Calu3 (cell line): ENCODE data around the gene TBC1D21. TPM values are rescaled to one million over a fixed set of nuclear protein-coding genes. Genes with fewer than 3 reads are reported as not detected.

ENCODE experiments used
- Bru-seq: library from RNA; stranded (reverse); fragments of 400-500 nt; gene quantifications from one replicate; lab custom pipeline; 2021; lab: Mats Ljungman, UMichigan
- BruChase-seq, 2 experiments: library from RNA; stranded (reverse); fragments of 400-500 nt; gene quantifications; one replicate each; lab custom pipeline; 2021; lab: Mats Ljungman, UMichigan
- BruUV-seq: library from RNA; stranded (reverse); fragments of 400-500 nt; replicated peaks from 2 replicates; lab custom pipeline; 2021; lab: Mats Ljungman, UMichigan
- CTCF ChIA-PET: fragments of 300-600 bp; sonication (Branson Sonifier 250); formaldehyde crosslinking; loops from one replicate; lab custom pipeline; 2022; ENCODE audit warnings: antibody characterized with exemption; lab: Charles Lee
- DNase-seq: peaks from one replicate; pipeline ENCODE4 v3.0.0; 2022
- H3K27ac Mint-ChIP-seq: one replicate; pipeline ENCODE4 v1.8.0; 2022; ENCODE audit warnings: mixed read lengths; ENCODE audit not compliant: unreplicated experiment
- H3K27me3 Mint-ChIP-seq: one replicate; pipeline ENCODE4 v1.8.0; 2022; ENCODE audit warnings: mixed read lengths; ENCODE audit not compliant: unreplicated experiment
- H3K36me3 Mint-ChIP-seq: one replicate; pipeline ENCODE4 v1.8.0; 2022; ENCODE audit warnings: mild to moderate bottlenecking, moderate library complexity, mixed read lengths; ENCODE audit not compliant: insufficient read depth, unreplicated experiment
- H3K4me1 Mint-ChIP-seq: one replicate; pipeline ENCODE4 v1.8.0; 2022; ENCODE audit warnings: mild to moderate bottlenecking, low read depth, mixed read lengths; ENCODE audit not compliant: unreplicated experiment
- H3K4me3 Mint-ChIP-seq: one replicate; pipeline ENCODE4 v1.8.0; 2022; ENCODE audit warnings: mild to moderate bottlenecking, low read depth, moderate library complexity, mixed read lengths; ENCODE audit not compliant: unreplicated experiment
- H3K9me3 Mint-ChIP-seq: one replicate; pipeline ENCODE4 v1.8.0; 2022; ENCODE audit warnings: low read depth, mixed read lengths; ENCODE audit not compliant: unreplicated experiment
- intact Hi-C: fragments of 100-400 bp; cut with micrococcal nuclease; formaldehyde crosslinking; loops from one replicate; pipeline ENCODE4 v1.10.0; 2022; ENCODE audit not compliant: unreplicated experiment
- long read RNA-seq: library from polyadenylated mRNA; stranded (forward); transcript quantifications from one replicate; pipeline ENCODE4 v2.0.0, GENCODE V29; 2022
- total RNA-seq: library from RNA; stranded (reverse); gene quantifications from 2 replicates; pipeline ENCODE4 v1.2.3, GENCODE V29; 2022
- TF ChIP-seq, protein P1 (sequence below): fragments of 200-600 bp; IDR thresholded peaks from one replicate; pipeline ENCODE4 v1.8.0; 2022; ENCODE audit warnings: antibody characterized with exemption; ENCODE audit not compliant: unreplicated experiment

Gene TBC1D21, protein sequence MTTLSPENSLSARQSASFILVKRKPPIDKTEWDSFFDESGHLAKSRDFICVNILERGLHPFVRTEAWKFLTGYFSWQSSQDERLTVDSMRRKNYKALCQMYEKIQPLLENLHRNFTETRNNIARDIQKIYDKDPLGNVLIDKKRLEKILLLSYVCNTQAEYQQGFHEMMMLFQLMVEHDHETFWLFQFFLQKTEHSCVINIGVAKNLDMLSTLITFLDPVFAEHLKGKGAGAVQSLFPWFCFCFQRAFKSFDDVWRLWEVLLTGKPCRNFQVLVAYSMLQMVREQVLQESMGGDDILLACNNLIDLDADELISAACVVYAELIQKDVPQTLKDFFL
- total RNA-seq (not detected in 2 replicates), Bru-seq, nascent RNA (not detected), BruChase-seq, experiment 1, labeled RNA remaining after a 6-hour chase (not detected), BruChase-seq, experiment 2, labeled RNA remaining after a 2-hour chase (not detected)
- long read RNA-seq, result 0 reads

DNA sequence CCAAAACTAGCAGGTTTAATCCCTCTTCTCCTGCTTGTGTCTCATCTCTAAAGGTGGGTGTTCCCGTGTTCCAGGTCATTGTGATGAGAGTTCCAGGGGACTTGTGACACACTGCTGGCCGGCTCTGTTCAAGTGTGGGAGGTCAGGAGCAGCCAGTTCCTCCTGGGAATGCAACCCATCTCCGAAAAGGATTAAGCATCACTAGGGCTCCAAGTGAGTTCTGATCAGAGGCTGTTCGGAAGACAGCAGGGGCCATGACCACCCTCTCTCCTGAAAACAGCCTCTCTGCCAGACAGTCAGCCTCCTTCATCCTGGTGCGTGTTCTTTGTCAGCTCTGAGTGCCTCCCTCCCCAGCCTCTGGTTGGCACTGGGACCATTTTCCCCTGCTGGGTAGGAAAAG is at the start of gene TBC1D21:
Gene TBC1D21 (plus strand): TSS at position 109 of the 400 bp plus-strand sequence. CDS start 146 bp downstream, at position 255.
- H3K27ac Mint-ChIP-seq, result no peak within 1 kb of the TSS
- no peak within 1 kb of the TSS for H3K4me3 Mint-ChIP-seq
- CTCF ChIA-PET, result interaction anchor here (0.8 to 1.2 kb wide), 4 partner anchors 33 to 92 kb away, joined by 4 to 12 read pairs (median 8); no protein-coding TSS in a partner anchor
- H3K36me3 Mint-ChIP-seq, result no peaks in the 10 kb centered on the region
- intact Hi-C loops, result no loop called here
- H3K27me3 Mint-ChIP-seq, result peaks cover 100% of the 10 kb centered on the region
- TF ChIP-seq, protein P1, sequence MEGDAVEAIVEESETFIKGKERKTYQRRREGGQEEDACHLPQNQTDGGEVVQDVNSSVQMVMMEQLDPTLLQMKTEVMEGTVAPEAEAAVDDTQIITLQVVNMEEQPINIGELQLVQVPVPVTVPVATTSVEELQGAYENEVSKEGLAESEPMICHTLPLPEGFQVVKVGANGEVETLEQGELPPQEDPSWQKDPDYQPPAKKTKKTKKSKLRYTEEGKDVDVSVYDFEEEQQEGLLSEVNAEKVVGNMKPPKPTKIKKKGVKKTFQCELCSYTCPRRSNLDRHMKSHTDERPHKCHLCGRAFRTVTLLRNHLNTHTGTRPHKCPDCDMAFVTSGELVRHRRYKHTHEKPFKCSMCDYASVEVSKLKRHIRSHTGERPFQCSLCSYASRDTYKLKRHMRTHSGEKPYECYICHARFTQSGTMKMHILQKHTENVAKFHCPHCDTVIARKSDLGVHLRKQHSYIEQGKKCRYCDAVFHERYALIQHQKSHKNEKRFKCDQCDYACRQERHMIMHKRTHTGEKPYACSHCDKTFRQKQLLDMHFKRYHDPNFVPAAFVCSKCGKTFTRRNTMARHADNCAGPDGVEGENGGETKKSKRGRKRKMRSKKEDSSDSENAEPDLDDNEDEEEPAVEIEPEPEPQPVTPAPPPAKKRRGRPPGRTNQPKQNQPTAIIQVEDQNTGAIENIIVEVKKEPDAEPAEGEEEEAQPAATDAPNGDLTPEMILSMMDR, result no peak
- no TSS peak for BruUV-seq
- H3K9me3 Mint-ChIP-seq, result peaks cover 3% of the 10 kb centered on the region
- no peak for DNase-seq
- peaks cover 8% of the 10 kb centered on the region for H3K4me1 Mint-ChIP-seq

DNA sequence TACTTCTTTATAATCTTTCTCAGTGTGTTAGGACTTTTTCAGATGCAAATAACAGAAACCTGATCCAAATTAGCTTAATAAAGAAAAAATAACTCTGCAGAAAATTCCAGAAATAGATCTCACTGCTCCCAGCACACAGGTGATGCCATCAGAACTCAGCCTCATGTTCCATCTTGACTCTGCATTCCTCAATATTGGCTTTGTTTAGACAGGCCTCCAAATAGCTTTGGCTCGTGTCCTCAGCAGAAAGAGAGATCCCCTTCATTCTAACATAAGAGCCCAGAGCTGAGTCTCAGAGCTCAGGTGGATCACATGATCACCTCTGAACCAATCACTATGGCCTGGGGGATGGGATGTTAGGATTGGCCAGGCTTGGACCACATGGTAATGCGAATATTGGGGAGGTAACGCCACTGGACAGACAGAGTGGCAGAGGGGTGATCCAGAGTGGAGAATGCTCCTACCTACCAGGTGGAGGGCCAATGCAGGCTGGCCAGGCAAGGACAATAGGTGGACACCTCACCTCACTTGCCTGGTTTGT is 46.6 kb upstream of the TBC1D21 start:
- H3K9me3 Mint-ChIP-seq, result no peaks in the 10 kb centered on the region
- DNase-seq, result no peak
- no peaks in the 10 kb centered on the region for H3K36me3 Mint-ChIP-seq
- no TSS peak for BruUV-seq
- no peak overlapping the region for H3K4me3 Mint-ChIP-seq
- H3K27me3 Mint-ChIP-seq, result peaks cover 93% of the 10 kb centered on the region
- no peak overlapping the region for H3K27ac Mint-ChIP-seq
- intact Hi-C loops, result no loop called here
- TF ChIP-seq, protein P1, result no peak
- no peaks in the 10 kb centered on the region for H3K4me1 Mint-ChIP-seq
- CTCF ChIA-PET, result no interaction called here

DNA sequence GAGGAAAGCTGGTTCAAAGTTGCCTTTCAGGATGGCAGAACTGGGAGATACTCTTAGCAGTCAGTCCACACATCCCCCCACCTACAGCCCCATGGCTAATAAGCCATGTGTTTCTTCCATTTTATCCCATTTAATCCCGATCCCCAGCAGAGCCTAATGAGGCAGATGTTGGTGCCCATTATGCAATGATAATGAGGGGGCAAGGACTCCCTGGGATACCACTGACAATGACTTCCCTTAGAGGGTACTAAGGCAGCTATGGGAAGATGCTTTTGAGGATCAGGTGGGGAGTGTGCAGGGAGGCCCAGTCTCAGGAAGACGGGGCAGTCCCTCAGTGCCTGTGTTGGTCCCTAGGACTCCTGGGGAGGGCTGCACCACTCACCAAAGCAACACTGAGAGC is 43.8 kb upstream of the TBC1D21 start:
- peaks cover 100% of the 10 kb centered on the region for H3K27me3 Mint-ChIP-seq
- no peak overlapping the region for H3K27ac Mint-ChIP-seq
- no peaks in the 10 kb centered on the region for H3K36me3 Mint-ChIP-seq
- no peaks in the 10 kb centered on the region for H3K9me3 Mint-ChIP-seq
- TF ChIP-seq, protein P1, result no peak
- no peak overlapping the region for H3K4me3 Mint-ChIP-seq
- H3K4me1 Mint-ChIP-seq, result no peaks in the 10 kb centered on the region
- intact Hi-C loops, result no loop called here
- no peak for DNase-seq
- CTCF ChIA-PET, result interaction anchor here (0.6 kb wide), 1 partner anchor 1198 kb away, joined by 3 read pairs; no protein-coding TSS in a partner anchor
- no TSS peak for BruUV-seq

DNA sequence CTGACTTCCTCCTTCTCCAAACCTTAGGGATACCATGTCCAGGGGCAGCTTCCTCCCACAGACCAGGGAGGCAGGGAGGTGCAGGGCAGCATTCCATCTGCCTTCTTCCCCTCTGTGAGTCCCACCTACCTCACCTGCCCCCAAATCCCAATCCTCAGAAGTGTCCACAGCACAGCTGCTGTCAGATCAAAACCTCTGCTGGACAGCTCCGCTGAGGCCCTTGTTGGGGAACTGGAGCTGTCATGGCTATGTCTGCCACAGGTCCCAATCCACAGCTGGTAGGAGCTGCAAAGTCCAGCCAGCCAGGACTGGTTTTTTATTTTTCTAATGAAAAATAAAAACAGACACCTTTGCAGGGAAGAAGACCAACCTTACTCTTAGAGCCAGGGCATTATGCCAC is 40.7 kb upstream of the TBC1D21 start:
- Mint-ChIP-seq H3K4me3 (no peak overlapping the region), H3K9me3 (no peaks in the 10 kb centered on the region), H3K27me3 (peaks cover 100% of the 10 kb centered on the region), H3K4me1 (no peaks in the 10 kb centered on the region), H3K27ac (no peak overlapping the region), H3K36me3 (no peaks in the 10 kb centered on the region)
- TF ChIP-seq, protein P1, result no peak
- intact Hi-C loops, result no loop called here
- CTCF ChIA-PET, result interaction anchor here (1.0 kb wide), 1 partner anchor 9 kb away, joined by 3 read pairs; no protein-coding TSS in a partner anchor
- no TSS peak for BruUV-seq
- DNase-seq, result no peak
